ENCODE data around the gene B3GNT7.
A peak's percentile ranks its signal among the peaks of the same experiment; 100 is the strongest.
"Not testable (repeated sequence)": the region's sequence is repeated elsewhere in the genome, so short reads cannot be mapped to it uniquely, and the experiment has no call there.

The B3GNT7 gene, protein sequence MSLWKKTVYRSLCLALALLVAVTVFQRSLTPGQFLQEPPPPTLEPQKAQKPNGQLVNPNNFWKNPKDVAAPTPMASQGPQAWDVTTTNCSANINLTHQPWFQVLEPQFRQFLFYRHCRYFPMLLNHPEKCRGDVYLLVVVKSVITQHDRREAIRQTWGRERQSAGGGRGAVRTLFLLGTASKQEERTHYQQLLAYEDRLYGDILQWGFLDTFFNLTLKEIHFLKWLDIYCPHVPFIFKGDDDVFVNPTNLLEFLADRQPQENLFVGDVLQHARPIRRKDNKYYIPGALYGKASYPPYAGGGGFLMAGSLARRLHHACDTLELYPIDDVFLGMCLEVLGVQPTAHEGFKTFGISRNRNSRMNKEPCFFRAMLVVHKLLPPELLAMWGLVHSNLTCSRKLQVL

DNA sequence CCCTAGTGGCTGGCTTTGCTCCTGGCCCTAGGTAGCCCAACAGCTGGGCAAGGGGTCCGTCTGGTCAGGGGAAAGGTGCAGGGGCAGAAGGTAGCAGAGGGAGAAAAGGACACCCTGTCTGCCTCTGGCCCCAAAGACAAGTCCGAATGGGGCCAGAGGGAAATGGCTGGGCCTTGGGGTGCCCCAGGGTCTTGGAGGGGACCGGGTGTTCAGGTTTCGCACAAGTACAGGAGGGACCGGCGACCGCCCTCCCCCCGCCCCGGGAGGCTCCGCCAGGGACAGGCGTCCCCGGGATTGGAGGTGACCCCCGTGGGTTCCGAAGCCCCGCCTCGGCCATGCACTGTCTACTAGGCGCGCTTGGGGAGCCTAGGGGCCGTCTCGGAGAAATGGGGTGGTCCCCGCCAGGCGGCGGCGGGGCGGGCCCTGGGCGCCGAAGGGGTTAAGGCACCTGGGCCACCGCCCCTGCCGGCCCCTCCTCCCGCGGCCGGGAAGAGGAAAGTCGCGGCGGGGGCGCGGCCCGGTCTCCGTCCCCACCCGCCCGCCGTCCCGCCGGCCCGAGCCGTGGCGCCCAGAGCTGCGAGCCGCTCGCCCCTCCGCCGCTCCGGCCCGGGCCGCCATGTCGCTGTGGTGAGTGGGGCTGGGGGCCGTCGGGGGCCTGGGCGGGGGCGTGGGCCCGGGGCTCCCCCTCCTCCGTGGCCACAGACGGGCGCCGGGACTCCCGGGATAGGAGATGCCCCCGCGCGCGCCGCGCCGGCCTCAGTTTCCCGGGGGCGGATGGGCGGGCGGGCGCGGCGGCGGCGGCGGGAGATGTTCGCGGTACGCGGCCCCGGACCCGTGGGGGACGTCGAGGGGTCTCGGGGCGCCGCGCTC is at the start of gene B3GNT7:
B3GNT7 (plus strand) TSS at position 523 of the 870 bp plus-strand sequence; CDS start at position 617, 94 bp downstream.
- H3K9me3 Mint-ChIP-seq, result no peaks in the 10 kb centered on the region
- peaks cover 68% of the 10 kb centered on the region for H3K27me3 Mint-ChIP-seq
- H3K4me1 Mint-ChIP-seq, result peaks cover 15% of the 10 kb centered on the region
- CTCF ChIA-PET, result interaction anchor here (1.0 to 1.8 kb wide), 3 partner anchors 16 to 291 kb away, joined by 3 read pairs; no protein-coding TSS in a partner anchor
- H3K4me3 Mint-ChIP-seq, result peak within 1 kb of the TSS; percentile 3
- no peaks in the 10 kb centered on the region for H3K36me3 Mint-ChIP-seq
- no peak within 1 kb of the TSS for H3K27ac Mint-ChIP-seq
- no peak for DNase-seq

DNA sequence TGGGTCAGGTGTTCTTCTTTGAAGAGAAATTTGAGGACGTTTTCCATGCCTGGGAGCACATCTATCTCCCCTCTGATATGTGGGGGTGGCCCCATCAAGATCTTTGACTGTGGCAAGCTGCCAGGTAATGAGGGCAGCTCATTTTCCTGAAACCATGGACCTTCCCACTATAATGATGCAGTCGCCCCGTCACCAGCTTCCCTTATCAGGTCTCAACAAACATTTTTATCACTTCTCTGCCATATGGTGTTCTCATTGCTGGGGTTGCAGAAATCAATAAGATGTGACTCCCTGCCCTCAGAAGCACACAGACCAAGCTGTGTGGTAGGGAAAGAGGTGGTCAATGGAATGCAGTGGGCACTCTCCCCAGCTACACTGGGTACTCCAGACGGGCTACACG is 48.4 kb upstream of the B3GNT7 start:
- Mint-ChIP-seq H3K4me1 (no peaks in the 10 kb centered on the region), H3K36me3 (no peaks in the 10 kb centered on the region), H3K27me3 (peaks cover 34% of the 10 kb centered on the region), H3K4me3 (no peak overlapping the region), H3K27ac (no peak overlapping the region), H3K9me3 (no peaks in the 10 kb centered on the region)
- CTCF ChIA-PET, result interaction anchor here (0.6 to 1.0 kb wide), 2 partner anchors 11 to 105 kb away, joined by 3 read pairs; no protein-coding TSS in a partner anchor
- DNase-seq, result no peak

DNA sequence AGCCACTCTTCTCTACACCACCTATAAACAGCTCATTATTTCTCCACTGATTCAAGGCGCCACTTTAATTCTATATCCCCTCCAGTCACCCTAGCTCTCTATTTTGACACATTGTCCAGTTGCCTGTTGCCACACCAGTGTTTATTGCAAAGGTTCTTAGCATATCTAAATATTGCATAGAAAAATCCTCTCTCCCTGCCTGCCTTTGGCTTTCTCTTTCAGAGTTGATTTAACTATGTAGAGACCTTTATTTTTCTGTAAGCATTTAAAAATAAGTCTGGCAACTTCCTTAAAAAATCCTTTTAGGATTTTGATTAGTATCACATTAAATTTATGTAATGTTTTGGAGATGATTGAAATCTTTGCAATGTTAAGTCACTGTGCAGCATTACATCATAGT is 47.9 kb upstream of the B3GNT7 start:
- peaks cover 29% of the 10 kb centered on the region for H3K27me3 Mint-ChIP-seq
- CTCF ChIA-PET, result interaction anchor here (0.6 to 1.0 kb wide), 2 partner anchors 12 to 104 kb away, joined by 3 read pairs; no protein-coding TSS in a partner anchor
- no peak overlapping the region for H3K4me3 Mint-ChIP-seq
- no peak for DNase-seq
- no peak overlapping the region for H3K27ac Mint-ChIP-seq
- H3K9me3 Mint-ChIP-seq, result no peaks in the 10 kb centered on the region
- no peaks in the 10 kb centered on the region for H3K4me1 Mint-ChIP-seq
- H3K36me3 Mint-ChIP-seq, result no peaks in the 10 kb centered on the region

DNA sequence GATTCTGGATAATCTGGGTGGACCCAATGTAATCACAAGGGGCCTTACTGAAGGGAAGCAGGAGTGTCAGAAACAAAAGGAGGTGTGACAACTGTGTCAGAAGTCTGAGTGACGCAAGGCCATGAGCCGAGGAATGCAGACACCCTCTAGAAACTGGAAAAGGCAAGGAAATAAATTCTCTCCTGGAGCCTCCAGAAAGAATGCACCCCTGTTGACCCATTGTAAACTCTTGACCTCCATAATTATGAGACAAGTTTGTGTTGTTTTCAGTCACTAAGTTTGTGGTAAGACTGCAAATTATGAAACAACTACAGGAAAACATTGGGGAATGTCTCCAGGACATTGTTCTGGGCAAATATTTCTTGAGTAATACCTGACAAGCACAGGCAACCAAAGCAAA is 47.3 kb upstream of the B3GNT7 start:
- H3K4me3 Mint-ChIP-seq, result no peak overlapping the region
- CTCF ChIA-PET, result no interaction called here
- no peak overlapping the region for H3K27ac Mint-ChIP-seq
- H3K27me3 Mint-ChIP-seq, result peaks cover 24% of the 10 kb centered on the region
- H3K36me3 Mint-ChIP-seq, result no peaks in the 10 kb centered on the region
- H3K9me3 Mint-ChIP-seq, result no peaks in the 10 kb centered on the region
- no peaks in the 10 kb centered on the region for H3K4me1 Mint-ChIP-seq
- DNase-seq, result no peak

DNA sequence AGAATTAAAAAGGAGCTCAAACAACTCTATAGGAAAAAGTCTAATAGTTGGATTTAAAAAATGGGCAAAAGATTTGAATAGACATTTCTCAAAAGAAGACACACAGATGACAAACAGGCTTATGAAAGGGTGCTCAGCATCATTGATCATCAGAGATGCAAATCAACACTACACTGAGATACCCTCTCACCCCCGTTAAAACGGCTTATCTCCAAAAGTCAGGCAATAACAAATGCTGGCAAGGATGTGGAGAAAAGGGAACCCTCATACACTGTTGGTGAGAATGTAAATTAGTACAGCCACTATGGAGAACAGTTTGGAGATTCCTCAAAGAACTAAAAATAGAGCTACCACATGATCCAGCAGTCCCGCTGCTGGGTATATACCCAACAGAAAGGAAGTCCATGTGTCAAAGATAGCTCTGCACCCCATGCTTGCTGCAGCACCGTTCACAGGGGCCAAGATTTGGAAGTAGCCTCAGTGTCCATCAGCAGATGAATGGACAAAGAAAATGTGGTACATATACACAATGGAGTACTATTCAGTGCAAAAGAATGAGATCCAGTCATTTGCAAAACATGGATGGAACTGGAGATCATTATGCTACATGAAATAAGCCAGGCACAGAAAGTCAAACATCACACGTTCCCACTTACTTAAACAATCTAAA is 46.7 kb upstream of the B3GNT7 start:
- CTCF ChIA-PET, result no interaction called here
- no peak overlapping the region for H3K27ac Mint-ChIP-seq
- H3K4me1 Mint-ChIP-seq, result no peaks in the 10 kb centered on the region
- peaks cover 29% of the 10 kb centered on the region for H3K27me3 Mint-ChIP-seq
- H3K4me3 Mint-ChIP-seq, result no peak overlapping the region
- no peak for DNase-seq
- no peaks in the 10 kb centered on the region for H3K36me3 Mint-ChIP-seq
- H3K9me3 Mint-ChIP-seq, result no peaks in the 10 kb centered on the region

DNA sequence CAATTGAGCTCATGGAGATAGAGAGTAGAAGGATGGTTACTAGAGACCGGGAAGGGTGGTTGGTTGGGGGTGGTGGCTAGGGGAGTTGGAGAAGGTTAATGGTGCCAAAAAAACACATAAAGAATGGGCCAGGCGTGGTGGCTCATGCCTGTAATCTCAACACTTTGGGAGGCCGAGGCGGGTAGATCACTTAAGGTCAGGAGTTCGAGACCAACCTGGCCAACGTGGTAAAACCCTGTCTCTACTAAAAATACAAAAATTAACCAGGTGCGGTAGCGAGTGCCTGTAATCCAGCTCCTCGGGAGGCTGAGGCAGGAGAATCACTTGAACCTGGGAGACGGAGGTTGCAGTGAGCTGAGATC is 46.2 kb upstream of the B3GNT7 start:
- peaks cover 31% of the 10 kb centered on the region for H3K27me3 Mint-ChIP-seq
- H3K4me3 Mint-ChIP-seq, DNase-seq, H3K9me3 Mint-ChIP-seq, H3K36me3 Mint-ChIP-seq, CTCF ChIA-PET, H3K4me1 Mint-ChIP-seq, H3K27ac Mint-ChIP-seq: not testable (repeated sequence)

DNA sequence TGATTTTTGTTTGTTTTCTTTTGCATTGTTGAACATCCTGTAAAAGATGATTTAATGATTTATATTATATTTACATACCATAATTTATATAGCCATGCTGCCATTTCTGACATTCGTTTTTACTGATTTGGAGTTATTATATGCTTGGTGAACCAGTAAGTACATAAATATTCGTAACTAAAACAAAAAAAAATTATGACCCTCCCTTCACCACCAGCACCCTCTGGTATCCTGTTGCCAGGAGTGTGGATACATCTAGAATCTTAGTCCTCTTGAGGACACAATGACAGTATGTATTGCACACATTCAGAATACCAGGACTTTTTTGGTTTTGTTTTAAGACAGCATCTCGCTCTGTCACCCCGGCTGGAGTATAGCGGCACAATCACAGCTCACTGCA is 43.9 kb upstream of the B3GNT7 start:
- no peak for DNase-seq
- Mint-ChIP-seq H3K27me3 (peaks cover 21% of the 10 kb centered on the region), H3K9me3 (no peaks in the 10 kb centered on the region), H3K4me3 (no peak overlapping the region), H3K27ac (peak overlapping the region; percentile 69), H3K36me3 (no peaks in the 10 kb centered on the region), H3K4me1 (no peaks in the 10 kb centered on the region)
- CTCF ChIA-PET, result no interaction called here

DNA sequence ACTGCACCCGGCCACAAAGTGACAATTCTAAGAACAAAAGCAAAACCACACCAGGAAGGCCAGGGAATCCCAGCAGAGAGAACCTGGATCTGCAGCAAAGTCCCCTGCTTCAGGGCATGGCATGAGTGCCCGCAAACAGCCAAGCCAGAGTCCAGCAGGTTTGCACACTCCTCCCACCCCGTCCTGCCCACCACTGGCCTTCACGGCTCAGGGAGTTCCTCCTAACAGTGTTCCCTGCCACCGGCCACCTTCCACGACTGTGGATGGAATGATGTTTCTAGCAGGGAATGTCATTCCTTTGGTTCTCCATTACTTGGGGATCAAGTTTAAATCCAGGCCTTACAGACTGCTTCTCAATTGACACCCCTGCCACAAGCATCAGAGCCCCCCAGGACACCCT is 42.0 kb upstream of the B3GNT7 start:
- no peak overlapping the region for H3K27ac Mint-ChIP-seq
- H3K27me3 Mint-ChIP-seq, result peaks cover 14% of the 10 kb centered on the region
- H3K4me3 Mint-ChIP-seq, result no peak overlapping the region
- H3K4me1 Mint-ChIP-seq, result no peaks in the 10 kb centered on the region
- H3K36me3 Mint-ChIP-seq, result no peaks in the 10 kb centered on the region
- H3K9me3 Mint-ChIP-seq, result no peaks in the 10 kb centered on the region
- no peak for DNase-seq
- CTCF ChIA-PET, result no interaction called here

DNA sequence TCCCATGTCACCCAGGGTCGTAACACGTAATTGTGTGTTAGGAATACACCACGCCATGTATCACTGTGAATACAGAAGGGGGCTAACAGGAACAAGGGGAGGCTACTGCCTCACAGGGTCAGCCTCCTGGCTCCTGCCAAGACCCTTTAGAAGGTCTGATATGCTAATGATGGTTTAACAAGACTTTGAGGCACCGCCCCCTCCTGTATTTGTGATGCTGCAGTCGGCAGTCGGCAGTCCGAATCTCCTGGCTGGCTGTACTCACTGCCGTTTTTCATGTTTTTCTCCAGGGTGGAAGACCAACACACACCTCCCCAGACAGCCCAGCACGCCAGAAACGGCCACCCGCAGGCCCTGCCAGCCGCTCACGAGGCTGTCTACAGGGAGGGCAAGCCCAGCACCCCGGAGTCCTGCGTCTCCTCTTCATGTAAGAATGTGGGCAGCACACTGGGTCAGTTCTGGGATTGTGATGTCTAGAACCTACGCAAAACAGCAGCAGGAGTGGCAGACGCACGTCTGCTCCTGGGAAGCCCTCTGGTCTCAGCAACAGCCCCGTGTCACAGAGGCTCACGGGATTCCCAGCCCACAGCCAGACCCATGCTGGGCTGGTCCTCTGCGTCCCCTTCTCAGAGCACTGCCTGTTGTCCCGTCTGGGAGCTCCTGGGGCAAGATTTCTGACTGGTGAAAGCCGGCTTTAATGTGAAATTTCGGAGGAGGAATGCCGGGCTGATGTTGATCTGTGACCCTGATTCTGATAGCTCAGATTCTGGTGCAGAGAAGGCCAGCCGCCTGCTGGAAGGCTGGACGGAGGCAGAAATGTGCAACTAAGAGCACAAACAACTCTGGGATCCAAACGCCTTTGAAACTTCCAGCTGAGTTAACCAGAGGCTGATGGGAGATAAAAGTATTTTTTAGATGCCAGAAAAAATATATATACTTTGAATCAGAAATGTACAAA is 39.7 kb upstream of the B3GNT7 start:
- Mint-ChIP-seq H3K9me3 (no peaks in the 10 kb centered on the region), H3K27ac (no peak overlapping the region), H3K4me3 (no peak overlapping the region), H3K4me1 (peaks cover under 1% of the 10 kb centered on the region), H3K36me3 (no peaks in the 10 kb centered on the region), H3K27me3 (peaks cover 14% of the 10 kb centered on the region)
- CTCF ChIA-PET, result no interaction called here
- no peak for DNase-seq

DNA sequence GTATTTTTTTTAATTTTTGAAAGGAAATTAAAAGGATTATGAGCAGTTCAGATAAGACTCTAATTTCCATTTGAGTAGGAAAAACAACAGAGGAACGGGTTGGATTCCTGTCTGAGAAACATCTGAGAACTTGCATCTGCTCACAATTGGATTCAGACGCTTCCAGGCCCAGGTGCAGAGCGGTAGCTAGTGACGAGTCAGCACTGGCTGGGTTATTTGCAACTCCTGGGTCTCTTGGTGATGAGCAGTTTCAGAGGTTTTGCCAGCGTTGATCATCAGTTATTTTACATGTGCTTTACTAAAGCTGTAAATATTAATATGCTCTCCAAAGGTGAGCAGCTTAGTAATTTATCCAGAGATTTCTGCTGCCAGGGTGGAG is 39.1 kb upstream of the B3GNT7 start:
- CTCF ChIA-PET, result no interaction called here
- Mint-ChIP-seq H3K27me3 (peaks cover 14% of the 10 kb centered on the region), H3K27ac (no peak overlapping the region), H3K36me3 (no peaks in the 10 kb centered on the region), H3K4me1 (peaks cover 3% of the 10 kb centered on the region), H3K4me3 (no peak overlapping the region), H3K9me3 (no peaks in the 10 kb centered on the region)
- no peak for DNase-seq

DNA sequence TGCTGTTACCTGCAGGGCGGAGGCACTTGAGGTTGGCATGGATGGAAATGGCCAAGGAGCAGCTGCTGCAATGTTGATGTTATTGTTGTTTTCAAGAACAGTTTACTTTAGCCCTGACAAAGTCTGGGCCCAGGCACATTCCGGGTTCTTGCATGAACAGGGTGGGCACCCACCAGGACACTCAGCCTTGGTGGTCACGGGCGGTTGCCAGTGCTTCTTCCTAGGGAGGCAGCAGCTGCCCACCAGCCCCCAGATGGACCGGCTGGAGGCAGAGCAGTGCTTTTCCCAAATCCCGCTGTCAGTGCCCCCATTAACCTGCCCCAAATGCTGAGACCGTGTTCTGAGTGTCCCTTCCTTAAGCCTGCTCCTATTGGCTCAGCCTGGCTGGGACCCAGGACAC is 38.5 kb upstream of the B3GNT7 start:
- Mint-ChIP-seq H3K9me3 (no peaks in the 10 kb centered on the region), H3K27me3 (peaks cover 16% of the 10 kb centered on the region), H3K4me3 (no peak overlapping the region), H3K27ac (no peak overlapping the region), H3K36me3 (no peaks in the 10 kb centered on the region), H3K4me1 (peaks cover 9% of the 10 kb centered on the region)
- no peak for DNase-seq
- CTCF ChIA-PET, result no interaction called here

DNA sequence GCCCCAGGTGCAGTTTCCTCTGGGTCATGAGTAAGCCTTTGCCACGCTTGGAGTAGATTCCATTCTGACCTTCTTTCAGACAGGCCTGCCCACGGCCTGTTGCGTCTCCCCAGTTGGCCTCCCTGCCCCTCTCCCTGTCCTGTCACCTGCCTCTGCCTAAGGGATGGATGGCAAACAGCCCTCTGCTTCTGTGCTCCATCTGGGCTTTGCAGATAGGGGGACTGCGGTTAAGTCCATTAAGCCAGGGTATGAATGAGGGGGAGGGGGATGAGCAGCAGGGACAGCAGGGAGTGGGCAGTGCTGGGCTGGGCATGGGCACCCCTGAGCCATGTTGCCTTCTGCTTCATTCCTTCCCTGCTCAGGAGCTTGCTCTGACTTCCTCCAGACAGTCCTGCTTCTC is 37.6 kb upstream of the B3GNT7 start:
- Mint-ChIP-seq H3K36me3 (no peaks in the 10 kb centered on the region), H3K27me3 (peaks cover 21% of the 10 kb centered on the region), H3K4me3 (no peak overlapping the region), H3K9me3 (no peaks in the 10 kb centered on the region), H3K4me1 (peaks cover 17% of the 10 kb centered on the region), H3K27ac (no peak overlapping the region)
- CTCF ChIA-PET, result no interaction called here
- DNase-seq, result no peak

DNA sequence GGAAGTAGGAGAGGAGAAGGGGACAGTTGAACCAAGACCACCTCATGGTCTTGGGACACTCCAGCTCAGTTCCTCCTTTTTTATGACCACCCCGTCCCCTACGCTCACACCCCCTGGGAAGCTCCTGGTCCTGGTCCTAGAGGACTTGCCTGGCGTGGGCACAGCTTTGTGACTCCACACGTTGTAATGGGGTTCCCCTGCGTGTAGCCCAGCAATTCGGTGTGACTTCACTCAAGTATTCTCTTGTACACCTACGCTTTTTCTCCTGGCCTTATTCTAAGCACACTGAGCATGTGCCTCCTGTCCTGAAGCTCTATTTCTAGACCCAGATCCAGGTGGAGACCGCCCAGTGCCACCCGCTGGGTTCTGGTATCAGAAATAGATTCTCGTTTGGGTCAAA is 36.1 kb upstream of the B3GNT7 start:
- CTCF ChIA-PET, result no interaction called here
- no peak for DNase-seq
- peaks cover 20% of the 10 kb centered on the region for H3K4me1 Mint-ChIP-seq
- peaks cover 18% of the 10 kb centered on the region for H3K27me3 Mint-ChIP-seq
- H3K27ac Mint-ChIP-seq, result no peak overlapping the region
- H3K4me3 Mint-ChIP-seq, result no peak overlapping the region
- no peaks in the 10 kb centered on the region for H3K9me3 Mint-ChIP-seq
- H3K36me3 Mint-ChIP-seq, result no peaks in the 10 kb centered on the region

DNA sequence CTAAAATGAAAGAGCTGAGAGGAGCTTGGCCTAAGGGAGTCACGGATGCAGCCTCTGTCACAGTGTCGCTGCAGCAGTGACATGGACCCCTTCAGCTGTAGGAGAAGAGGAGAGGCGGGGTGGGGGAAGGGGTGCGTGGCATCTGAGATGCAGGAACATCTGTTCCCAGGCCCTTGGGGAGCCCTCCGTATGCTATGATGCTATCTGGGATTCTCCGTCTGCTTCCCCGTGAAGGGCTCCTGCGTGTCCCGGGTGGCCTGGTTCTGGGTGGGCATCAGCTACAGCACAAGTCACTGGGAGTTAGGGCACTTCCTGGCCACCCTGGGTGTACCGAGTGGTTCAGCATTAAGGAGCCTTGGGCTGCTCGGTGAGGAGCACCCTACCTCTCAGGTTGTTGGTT is 35.6 kb upstream of the B3GNT7 start:
- Mint-ChIP-seq H3K4me3 (no peak overlapping the region), H3K27ac (no peak overlapping the region), H3K36me3 (no peaks in the 10 kb centered on the region), H3K4me1 (peaks cover 20% of the 10 kb centered on the region), H3K27me3 (peaks cover 21% of the 10 kb centered on the region), H3K9me3 (no peaks in the 10 kb centered on the region)
- CTCF ChIA-PET, result no interaction called here
- no peak for DNase-seq

Measured in activated naive CD4-positive, alpha-beta T cell treated with anti-CD3 and anti-CD28 coated beads, Interleukin-2, amount 10 ng/mL, durations not matched to agents 7 days and 5 days (primary cell).